Measurements from ENCODE around the gene CD44.

DNA sequence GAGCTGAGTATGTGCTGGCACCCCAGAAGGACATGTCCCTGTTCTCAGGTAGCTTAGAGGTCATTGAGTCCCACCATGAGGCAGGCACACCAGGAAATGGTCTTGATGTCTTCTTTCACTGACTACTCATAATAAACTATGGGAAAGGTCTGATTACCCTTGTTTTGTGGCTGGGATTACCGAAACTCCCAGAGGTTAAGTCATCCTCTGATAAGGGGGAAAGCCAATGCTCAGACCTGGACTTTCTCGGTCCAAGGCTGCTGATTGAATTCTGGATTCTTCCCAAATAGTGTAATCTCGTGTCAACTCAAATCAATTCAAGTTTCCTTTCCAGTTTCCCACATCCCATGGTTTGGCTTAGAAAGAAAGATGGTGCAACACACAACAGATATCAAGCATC is 3.7 kb upstream of the CD44 start:
- no peak for TF ChIP-seq SP1 (IDR thresholded peaks at IDR 0.05)
- TF ChIP-seq GABPA (IDR thresholded peaks at IDR 0.05 in 1 of 2, conservative IDR thresholded peaks at IDR 0.05 in 1 of 2): no peak
- TF ChIP-seq EGR1 (IDR thresholded peaks at IDR 0.05; ENCODE audit: low read depth in 2 of 2): no peak
- no peak for TF ChIP-seq CTCF (IDR thresholded peaks at IDR 0.05; ENCODE audit: low read depth, low read length, missing input control)
- TF ChIP-seq TAF1 (conservative IDR thresholded peaks at IDR 0.05): no peak
- TF ChIP-seq, protein P1, sequence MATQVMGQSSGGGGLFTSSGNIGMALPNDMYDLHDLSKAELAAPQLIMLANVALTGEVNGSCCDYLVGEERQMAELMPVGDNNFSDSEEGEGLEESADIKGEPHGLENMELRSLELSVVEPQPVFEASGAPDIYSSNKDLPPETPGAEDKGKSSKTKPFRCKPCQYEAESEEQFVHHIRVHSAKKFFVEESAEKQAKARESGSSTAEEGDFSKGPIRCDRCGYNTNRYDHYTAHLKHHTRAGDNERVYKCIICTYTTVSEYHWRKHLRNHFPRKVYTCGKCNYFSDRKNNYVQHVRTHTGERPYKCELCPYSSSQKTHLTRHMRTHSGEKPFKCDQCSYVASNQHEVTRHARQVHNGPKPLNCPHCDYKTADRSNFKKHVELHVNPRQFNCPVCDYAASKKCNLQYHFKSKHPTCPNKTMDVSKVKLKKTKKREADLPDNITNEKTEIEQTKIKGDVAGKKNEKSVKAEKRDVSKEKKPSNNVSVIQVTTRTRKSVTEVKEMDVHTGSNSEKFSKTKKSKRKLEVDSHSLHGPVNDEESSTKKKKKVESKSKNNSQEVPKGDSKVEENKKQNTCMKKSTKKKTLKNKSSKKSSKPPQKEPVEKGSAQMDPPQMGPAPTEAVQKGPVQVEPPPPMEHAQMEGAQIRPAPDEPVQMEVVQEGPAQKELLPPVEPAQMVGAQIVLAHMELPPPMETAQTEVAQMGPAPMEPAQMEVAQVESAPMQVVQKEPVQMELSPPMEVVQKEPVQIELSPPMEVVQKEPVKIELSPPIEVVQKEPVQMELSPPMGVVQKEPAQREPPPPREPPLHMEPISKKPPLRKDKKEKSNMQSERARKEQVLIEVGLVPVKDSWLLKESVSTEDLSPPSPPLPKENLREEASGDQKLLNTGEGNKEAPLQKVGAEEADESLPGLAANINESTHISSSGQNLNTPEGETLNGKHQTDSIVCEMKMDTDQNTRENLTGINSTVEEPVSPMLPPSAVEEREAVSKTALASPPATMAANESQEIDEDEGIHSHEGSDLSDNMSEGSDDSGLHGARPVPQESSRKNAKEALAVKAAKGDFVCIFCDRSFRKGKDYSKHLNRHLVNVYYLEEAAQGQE (IDR thresholded peaks at IDR 0.05): no peak
- no peak for TF ChIP-seq YY1 (IDR thresholded peaks at IDR 0.05)
- no peak for TF ChIP-seq FOXA1 (IDR thresholded peaks at IDR 0.05)
- no peak for TF ChIP-seq RAD21 (IDR thresholded peaks at IDR 0.05)
- TF ChIP-seq HNF4A (conservative IDR thresholded peaks at IDR 0.05): no peak
- no peak for TF ChIP-seq JUND (IDR thresholded peaks at IDR 0.05)
- TF ChIP-seq, protein P2, sequence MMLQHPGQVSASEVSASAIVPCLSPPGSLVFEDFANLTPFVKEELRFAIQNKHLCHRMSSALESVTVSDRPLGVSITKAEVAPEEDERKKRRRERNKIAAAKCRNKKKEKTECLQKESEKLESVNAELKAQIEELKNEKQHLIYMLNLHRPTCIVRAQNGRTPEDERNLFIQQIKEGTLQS (IDR thresholded peaks at IDR 0.05): no peak
- TF ChIP-seq, protein P3, sequence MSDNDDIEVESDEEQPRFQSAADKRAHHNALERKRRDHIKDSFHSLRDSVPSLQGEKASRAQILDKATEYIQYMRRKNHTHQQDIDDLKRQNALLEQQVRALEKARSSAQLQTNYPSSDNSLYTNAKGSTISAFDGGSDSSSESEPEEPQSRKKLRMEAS (IDR thresholded peaks at IDR 0.05): no peak
- TF ChIP-seq HNF4G (IDR thresholded peaks at IDR 0.05): no peak
